ENCODE results near the gene GATA5.

GATA5 gene

DNA sequence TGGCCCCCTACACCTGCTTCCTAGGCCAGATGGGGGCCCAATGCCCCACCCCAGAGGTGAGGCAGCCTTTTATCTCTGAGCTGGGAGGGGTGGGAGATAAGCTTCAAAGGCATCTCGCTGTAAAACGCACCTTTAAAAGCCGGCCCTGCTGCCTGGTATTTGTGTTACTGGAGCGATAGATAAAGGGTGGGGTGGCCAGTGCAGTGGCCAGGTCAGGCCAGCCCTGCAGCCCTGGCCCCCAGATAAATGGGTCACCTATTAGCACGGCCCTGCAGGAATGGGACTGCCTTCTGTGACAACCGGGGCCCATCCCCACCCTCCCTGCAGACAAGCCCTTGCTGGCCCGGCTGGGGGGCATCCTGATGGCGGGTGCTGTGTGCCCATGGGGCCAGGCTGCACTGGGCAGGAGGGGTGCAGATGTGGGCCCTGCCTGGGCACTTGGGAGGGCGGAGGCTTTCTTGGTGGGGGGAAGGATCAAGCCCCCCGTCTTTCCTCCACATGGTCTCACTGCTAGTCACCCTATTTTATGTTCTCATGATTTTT is 45.4 kb downstream of the GATA5 start:
- Histone ChIP-seq H3K4me3 (replicated peaks; ENCODE audit: insufficient read depth, low read length) (no peak overlapping the region), H3K27ac (replicated peaks) (no peak overlapping the region), H3K27me3 (ENCODE audit: insufficient read depth, poor library complexity, severe bottlenecking) (peaks cover 5% of the 10 kb centered on the region)
- TF ChIP-seq POLR2AphosphoS5 (IDR thresholded peaks at IDR 0.05; ENCODE audit: low read depth) (no peak), GABPA (IDR thresholded peaks at IDR 0.05; ENCODE audit: low read depth) (no peak), REST (IDR thresholded peaks at IDR 0.05; ENCODE audit: insufficient replicate concordance, low read depth) (no peak), SPI1 (IDR thresholded peaks at IDR 0.05; ENCODE audit: borderline replicate concordance, low read depth) (no peak)
- TF ChIP-seq, protein P1, sequence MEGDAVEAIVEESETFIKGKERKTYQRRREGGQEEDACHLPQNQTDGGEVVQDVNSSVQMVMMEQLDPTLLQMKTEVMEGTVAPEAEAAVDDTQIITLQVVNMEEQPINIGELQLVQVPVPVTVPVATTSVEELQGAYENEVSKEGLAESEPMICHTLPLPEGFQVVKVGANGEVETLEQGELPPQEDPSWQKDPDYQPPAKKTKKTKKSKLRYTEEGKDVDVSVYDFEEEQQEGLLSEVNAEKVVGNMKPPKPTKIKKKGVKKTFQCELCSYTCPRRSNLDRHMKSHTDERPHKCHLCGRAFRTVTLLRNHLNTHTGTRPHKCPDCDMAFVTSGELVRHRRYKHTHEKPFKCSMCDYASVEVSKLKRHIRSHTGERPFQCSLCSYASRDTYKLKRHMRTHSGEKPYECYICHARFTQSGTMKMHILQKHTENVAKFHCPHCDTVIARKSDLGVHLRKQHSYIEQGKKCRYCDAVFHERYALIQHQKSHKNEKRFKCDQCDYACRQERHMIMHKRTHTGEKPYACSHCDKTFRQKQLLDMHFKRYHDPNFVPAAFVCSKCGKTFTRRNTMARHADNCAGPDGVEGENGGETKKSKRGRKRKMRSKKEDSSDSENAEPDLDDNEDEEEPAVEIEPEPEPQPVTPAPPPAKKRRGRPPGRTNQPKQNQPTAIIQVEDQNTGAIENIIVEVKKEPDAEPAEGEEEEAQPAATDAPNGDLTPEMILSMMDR (IDR thresholded peaks at IDR 0.05; ENCODE audit: insufficient read depth, low read length), result no peak
- DNase-seq (ENCODE audit: low read depth in 1 of 2, low spot score in 1 of 2), result no peak

DNA sequence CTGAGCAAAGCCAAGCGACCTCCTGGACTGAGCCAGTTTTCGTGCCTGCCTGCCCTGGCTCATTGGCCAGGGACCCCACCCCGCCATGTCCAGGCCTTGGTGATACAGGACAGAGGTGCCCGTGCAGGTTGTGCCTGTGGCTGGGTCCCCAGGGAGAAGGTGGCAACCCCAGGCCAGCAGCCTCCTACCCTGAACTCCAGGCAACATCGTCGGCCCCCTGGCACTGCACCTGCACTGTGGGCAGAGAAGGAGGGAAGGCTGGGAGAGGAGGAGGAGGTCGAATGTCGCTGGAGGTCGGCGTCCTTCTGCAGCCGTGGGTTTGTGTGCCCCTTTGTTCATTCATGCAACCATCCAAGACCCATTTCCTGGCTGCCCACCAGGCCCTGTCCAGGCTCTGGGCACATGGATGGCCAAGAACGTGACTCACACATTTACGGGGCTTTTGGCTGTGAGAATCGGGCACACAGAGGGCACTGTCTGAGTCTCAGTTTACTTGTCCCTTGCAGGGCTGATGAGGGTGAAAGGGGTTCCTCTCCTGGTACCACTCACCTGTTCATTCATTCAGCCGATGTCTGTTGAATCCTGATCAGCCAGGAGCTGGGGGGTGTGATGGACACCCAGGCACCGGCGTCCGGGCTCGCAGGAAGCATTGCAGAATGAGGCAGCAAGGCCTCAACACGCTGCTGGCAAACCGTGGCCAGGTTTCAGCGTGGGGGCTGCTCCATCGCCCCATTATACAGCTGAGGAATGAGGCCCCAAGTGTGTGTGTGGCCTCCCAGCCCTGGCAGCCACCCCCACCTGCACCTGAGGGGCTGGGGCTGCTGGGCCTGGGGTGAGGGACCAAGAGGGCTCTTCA is 46.1 kb downstream of the GATA5 start:
- Histone ChIP-seq H3K27ac (replicated peaks) (no peak overlapping the region), H3K27me3 (ENCODE audit: insufficient read depth, poor library complexity, severe bottlenecking) (no peaks in the 10 kb centered on the region), H3K4me3 (replicated peaks; ENCODE audit: insufficient read depth, low read length) (no peak overlapping the region)
- DNase-seq (ENCODE audit: low read depth in 1 of 2, low spot score in 1 of 2), result no peak
- no peak for TF ChIP-seq POLR2AphosphoS5 (IDR thresholded peaks at IDR 0.05; ENCODE audit: low read depth)
- TF ChIP-seq GABPA (IDR thresholded peaks at IDR 0.05; ENCODE audit: low read depth), result no peak
- TF ChIP-seq SPI1 (IDR thresholded peaks at IDR 0.05; ENCODE audit: borderline replicate concordance, low read depth), result no peak
- no peak for TF ChIP-seq REST (IDR thresholded peaks at IDR 0.05; ENCODE audit: insufficient replicate concordance, low read depth)
- TF ChIP-seq, protein P1 (IDR thresholded peaks at IDR 0.05; ENCODE audit: insufficient read depth, low read length), result no peak

- TF ChIP-seq GABPA (IDR thresholded peaks at IDR 0.05; ENCODE audit: low read depth) (no peak), REST (IDR thresholded peaks at IDR 0.05; ENCODE audit: insufficient replicate concordance, low read depth) (no peak), SPI1 (IDR thresholded peaks at IDR 0.05; ENCODE audit: borderline replicate concordance, low read depth) (no peak), POLR2AphosphoS5 (IDR thresholded peaks at IDR 0.05; ENCODE audit: low read depth) (no peak)
- TF ChIP-seq, protein P1 (IDR thresholded peaks at IDR 0.05; ENCODE audit: insufficient read depth, low read length), result no peak
- H3K4me3 ChIP-seq (replicated peaks; ENCODE audit: insufficient read depth, low read length), result no peak overlapping the region
- no peak for DNase-seq (ENCODE audit: low read depth in 1 of 2, low spot score in 1 of 2)
- H3K27ac ChIP-seq (replicated peaks), result no peak overlapping the region
- no peaks in the 10 kb centered on the region for H3K27me3 ChIP-seq (ENCODE audit: insufficient read depth, poor library complexity, severe bottlenecking)
These were observed 47.1 kb downstream of the GATA5 start for GRCh38 chr20:62428396-62429295.
